Uterus (tissue), 2 donors: ENCODE measurements around the gene SMIM24.

ENCODE experiments used
- CTCF ChIP-seq, 4 experiments: fragments of 200-600 bp in 2 of 4; fragments of 450-650 bp in 2 of 4; sonication (generic) in 2 of 4; IDR thresholded peaks; one replicate each; pipeline ENCODE4 v1.5.1; 2016 to 2019; ENCODE audit warnings: antibody characterized with exemption in 4 of 4, mild to moderate bottlenecking in 2 of 4, moderate library complexity in 1 of 4
- POLR2A ChIP-seq, 2 donors: fragments of 450-650 bp; IDR thresholded peaks; one replicate each; pipeline ENCODE4 v1.6.1; 2016; ENCODE audit warnings: antibody characterized with exemption in 2 of 2, mild to moderate bottlenecking in 1 of 2, moderate library complexity in 1 of 2

GRCh38 chr19:3476830-3477229, 3.5 kb downstream of the SMIM24 start:
- TF ChIP-seq CTCF (IDR thresholded peaks at IDR 0.05): no peak
- no peak for TF ChIP-seq POLR2A (IDR thresholded peaks at IDR 0.05)
